H9 (cell line): ENCODE results near the gene ORC1. TPM values are rescaled to one million over a fixed set of nuclear protein-coding genes. Genes with fewer than 3 reads are reported as not detected.

Experiments
- DNase-seq: peaks from one replicate; pipeline ENCODE4 v3.0.0-alpha.2; 2017
- H2AFZ ChIP-seq: one replicate; pipeline ENCODE4 v1.6.1; 2013; ENCODE audit warnings: mild to moderate bottlenecking, low read length, control low read depth, moderate library complexity
- H2AK5ac ChIP-seq: 2 replicates; pipeline ENCODE4 v1.6.1; 2013; ENCODE audit warnings: low read length, control low read depth, mixed read lengths; ENCODE audit not compliant: insufficient read length
- H2BK120ac ChIP-seq: one replicate; pipeline ENCODE4 v1.6.1; 2013; ENCODE audit warnings: low read depth, mild to moderate bottlenecking, low read length, control low read depth, inconsistent platforms; ENCODE audit not compliant: poor library complexity, severe bottlenecking
- H2BK12ac ChIP-seq: 2 replicates; pipeline ENCODE4 v1.6.1; 2013; ENCODE audit warnings: low read length, control low read depth, mixed read lengths, low read depth; ENCODE audit not compliant: insufficient read length
- H2BK15ac ChIP-seq: 2 replicates; pipeline ENCODE4 v1.6.1; 2013; ENCODE audit warnings: low read depth, low read length, control low read depth
- H2BK20ac ChIP-seq: one replicate; pipeline ENCODE4 v1.6.1; 2013; ENCODE audit warnings: low read depth, mild to moderate bottlenecking, low read length, control low read depth, inconsistent platforms; ENCODE audit not compliant: poor library complexity, severe bottlenecking
- H2BK5ac ChIP-seq: 2 replicates; pipeline ENCODE4 v1.6.1; 2013; ENCODE audit warnings: low read length, control low read depth, mixed read lengths; ENCODE audit not compliant: insufficient read length
- H3K14ac ChIP-seq: 2 replicates; pipeline ENCODE4 v1.6.1; 2013; ENCODE audit warnings: low read length, control low read depth; ENCODE audit not compliant: insufficient read depth
- H3K18ac ChIP-seq: 2 replicates; pipeline ENCODE4 v1.6.1; 2013; ENCODE audit warnings: low read depth, mild to moderate bottlenecking, mixed read lengths, low read length, control low read depth; ENCODE audit not compliant: insufficient read length
- H3K23ac ChIP-seq: 2 replicates; pipeline ENCODE4 v1.6.1; 2013; ENCODE audit warnings: low read length, control low read depth, mixed read lengths, low read depth; ENCODE audit not compliant: insufficient read length
- H3K23me2 ChIP-seq: 2 replicates; pipeline ENCODE4 v1.6.1; 2013; ENCODE audit warnings: low read depth, mild to moderate bottlenecking, mixed read lengths, low read length, control low read depth; ENCODE audit not compliant: insufficient read length, poor library complexity, severe bottlenecking
- H3K27ac ChIP-seq: 2 replicates; pipeline ENCODE4 v1.5.1; 2013; ENCODE audit warnings: low read length, control low read depth, mixed read lengths, low read depth; ENCODE audit not compliant: insufficient read length
- H3K27me3 ChIP-seq: 2 replicates; pipeline ENCODE4 v1.6.1; 2013; ENCODE audit warnings: low read length, control low read depth, inconsistent platforms; ENCODE audit not compliant: insufficient read depth
- H3K4ac ChIP-seq: 2 replicates; pipeline ENCODE4 v1.6.1; 2013; ENCODE audit warnings: low read depth, mild to moderate bottlenecking, control low read depth, inconsistent platforms, low read length, moderate library complexity
- H3K4me1 ChIP-seq: 2 replicates; pipeline ENCODE4 v1.6.1; 2013; ENCODE audit warnings: low read length, control low read depth, inconsistent platforms; ENCODE audit not compliant: insufficient read depth
- H3K4me2 ChIP-seq: 2 replicates; pipeline ENCODE4 v1.6.1; 2013; ENCODE audit warnings: low read length, control low read depth, mixed read lengths; ENCODE audit not compliant: insufficient read length, insufficient read depth
- H3K56ac ChIP-seq: 2 replicates; pipeline ENCODE4 v1.6.1; 2013; ENCODE audit warnings: low read depth, mild to moderate bottlenecking, mixed read lengths, low read length, control low read depth; ENCODE audit not compliant: insufficient read length
- H3K79me1 ChIP-seq: 2 replicates; pipeline ENCODE4 v1.6.1; 2013; ENCODE audit warnings: low read depth, mild to moderate bottlenecking, moderate library complexity, low read length, control low read depth, inconsistent platforms; ENCODE audit not compliant: insufficient read depth, poor library complexity, severe bottlenecking
- H3K79me2 ChIP-seq: 2 replicates; pipeline ENCODE4 v1.6.1; 2013; ENCODE audit warnings: low read length, control low read depth, inconsistent platforms; ENCODE audit not compliant: insufficient read depth
- H3K9ac ChIP-seq: 2 replicates; pipeline ENCODE4 v1.6.1; 2013; ENCODE audit warnings: low read length, control low read depth, mixed read lengths; ENCODE audit not compliant: insufficient read length; ENCODE audit errors: extremely low read depth
- H3K9me3 ChIP-seq: one replicate; pipeline ENCODE4 v1.6.1; 2013; ENCODE audit warnings: low read depth, low read length, inconsistent platforms; ENCODE audit not compliant: control insufficient read depth
- H3T11ph ChIP-seq: one replicate; pipeline ENCODE4 v1.6.1; 2013; ENCODE audit warnings: mild to moderate bottlenecking, low read length, control low read depth, inconsistent platforms
- H4K20me1 ChIP-seq: one replicate; pipeline ENCODE4 v1.6.1; 2013; ENCODE audit not compliant: control insufficient read depth, insufficient read length, insufficient read depth
- H4K5ac ChIP-seq: 2 replicates; pipeline ENCODE4 v1.6.1; 2013; ENCODE audit warnings: low read depth, mild to moderate bottlenecking, mixed read lengths, low read length, control low read depth; ENCODE audit not compliant: insufficient read length
- H4K8ac ChIP-seq: replicated peaks from 2 replicates; pipeline ENCODE4 v1.6.1; 2013; ENCODE audit warnings: low read length, control low read depth, mixed read lengths, low read depth; ENCODE audit not compliant: insufficient read length
- H4K91ac ChIP-seq: 2 replicates; pipeline ENCODE4 v1.6.1; 2013; ENCODE audit warnings: low read depth, mild to moderate bottlenecking, moderate library complexity, mixed read lengths, low read length, control low read depth; ENCODE audit not compliant: insufficient read length
- H3K27ac Mint-ChIP-seq, 3 experiments: 2 replicates in 2 of 3; 3 replicates in 1 of 3; pipeline ENCODE4 v1.8.0; 2020 to 2021; ENCODE audit warnings: mixed read lengths in 3 of 3, mild to moderate bottlenecking in 1 of 3, moderate library complexity in 1 of 3
- H3K27me3 Mint-ChIP-seq: 2 replicates; pipeline ENCODE4 v1.8.0; 2021; ENCODE audit warnings: low read depth, mild to moderate bottlenecking, moderate library complexity, mixed read lengths
- H3K36me3 Mint-ChIP-seq, 3 experiments: 2 replicates in 2 of 3; 3 replicates in 1 of 3; pipeline ENCODE4 v1.8.0; 2020 to 2021; ENCODE audit warnings: low read depth in 3 of 3, mixed read lengths in 3 of 3; ENCODE audit not compliant: insufficient read depth in 1 of 3
- H3K4me1 Mint-ChIP-seq, 2 experiments: 2 replicates each; pipeline ENCODE4 v1.8.0; 2020; ENCODE audit warnings: mixed read lengths in 2 of 2
- H3K4me3 Mint-ChIP-seq, 2 experiments: 2 replicates in 1 of 2; 3 replicates in 1 of 2; pipeline ENCODE4 v1.8.0; 2020 to 2021; ENCODE audit warnings: mild to moderate bottlenecking in 2 of 2, mixed read lengths in 2 of 2, moderate library complexity in 1 of 2
- H3K9me3 Mint-ChIP-seq, 2 experiments: 2 replicates in 1 of 2; 3 replicates in 1 of 2; pipeline ENCODE4 v1.8.0; 2020; ENCODE audit warnings: mild to moderate bottlenecking in 2 of 2, mixed read lengths in 2 of 2, moderate library complexity in 1 of 2
- WGBS: extraction: QIAGEN DNeasy Blood & Tissue Kit; methylation state at CpG from one replicate; pipeline ENCODE4 v1.1.7; 2013; ENCODE audit warnings: missing lambda C conversion rate, low lambda C conversion rate, mixed read lengths; ENCODE audit not compliant: insufficient read length; ENCODE audit errors: extremely low coverage; 5-methylcytosine and 5-hydroxymethylcytosine counted together
- total RNA-seq: library from RNA; stranded (reverse); gene quantifications from 2 replicates; pipeline ENCODE4 v1.2.1, GENCODE V29; 2021
- TF ChIP-seq, protein P1 (sequence below): fragments of 200-600 bp; sonication (generic); conservative IDR thresholded peaks from 3 replicates; pipeline ENCODE4 v1.8.0; 2021; ENCODE audit warnings: antibody characterized with exemption, mild to moderate bottlenecking

Gene ORC1
- total RNA-seq, 1 experiment from 2014 or later: 46.4 TPM

DNA sequence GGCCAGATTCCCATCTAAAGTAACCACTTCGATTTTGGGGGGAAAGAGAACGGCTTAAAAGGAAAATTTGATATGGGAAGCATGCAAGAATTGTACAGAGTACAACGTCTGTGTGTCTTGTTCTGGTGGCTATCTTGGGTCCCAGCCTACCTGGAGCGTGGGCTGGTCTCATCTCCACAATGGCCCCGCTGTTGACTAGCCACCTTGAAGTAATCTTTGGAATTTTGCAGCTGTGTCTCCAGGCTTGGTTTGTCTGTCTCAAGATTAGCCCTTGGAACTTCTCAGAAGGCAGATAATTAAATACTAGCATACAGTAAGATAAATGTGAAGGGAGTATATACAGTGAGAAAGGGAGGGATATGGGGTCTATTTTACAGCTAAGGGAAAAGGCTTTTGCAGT lies 37.0 kb downstream of the ORC1 start:
- Histone ChIP-seq H3K23me2 (peaks cover 5% of the 10 kb centered on the region), H3K9ac (no peak overlapping the region), H3K14ac (no peak overlapping the region), H2BK15ac (no peak overlapping the region), H4K8ac (no peak overlapping the region), H3K23ac (no peak overlapping the region), H3K56ac (no peak overlapping the region), H3K4me1 (no peaks in the 10 kb centered on the region), H2AFZ (no peak overlapping the region), H3K4ac (no peak overlapping the region), H3K79me1 (no peaks in the 10 kb centered on the region), H4K5ac (no peak overlapping the region), H2AK5ac (no peak overlapping the region), H3T11ph (no peak overlapping the region), H3K27ac (no peak overlapping the region), H3K9me3 (no peaks in the 10 kb centered on the region), H3K18ac (no peak overlapping the region), H3K79me2 (no peaks in the 10 kb centered on the region), H2BK12ac (no peak overlapping the region), H2BK120ac (no peak overlapping the region), H2BK5ac (no peak overlapping the region), H2BK20ac (no peak overlapping the region), H3K27me3 (no peaks in the 10 kb centered on the region), H4K91ac (no peak overlapping the region), H3K4me2 (no peak overlapping the region), H4K20me1 (no peaks in the 10 kb centered on the region)
- no peaks in the 10 kb centered on the region for H3K9me3 Mint-ChIP-seq
- H3K4me1 Mint-ChIP-seq: peaks cover 28 to 29% of the 10 kb centered on the region in 2 experiments
- WGBS: no CpG with 5 or more reads among the region's 5 CpGs
- no peaks in the 10 kb centered on the region for H3K27me3 Mint-ChIP-seq
- TF ChIP-seq, protein P1, sequence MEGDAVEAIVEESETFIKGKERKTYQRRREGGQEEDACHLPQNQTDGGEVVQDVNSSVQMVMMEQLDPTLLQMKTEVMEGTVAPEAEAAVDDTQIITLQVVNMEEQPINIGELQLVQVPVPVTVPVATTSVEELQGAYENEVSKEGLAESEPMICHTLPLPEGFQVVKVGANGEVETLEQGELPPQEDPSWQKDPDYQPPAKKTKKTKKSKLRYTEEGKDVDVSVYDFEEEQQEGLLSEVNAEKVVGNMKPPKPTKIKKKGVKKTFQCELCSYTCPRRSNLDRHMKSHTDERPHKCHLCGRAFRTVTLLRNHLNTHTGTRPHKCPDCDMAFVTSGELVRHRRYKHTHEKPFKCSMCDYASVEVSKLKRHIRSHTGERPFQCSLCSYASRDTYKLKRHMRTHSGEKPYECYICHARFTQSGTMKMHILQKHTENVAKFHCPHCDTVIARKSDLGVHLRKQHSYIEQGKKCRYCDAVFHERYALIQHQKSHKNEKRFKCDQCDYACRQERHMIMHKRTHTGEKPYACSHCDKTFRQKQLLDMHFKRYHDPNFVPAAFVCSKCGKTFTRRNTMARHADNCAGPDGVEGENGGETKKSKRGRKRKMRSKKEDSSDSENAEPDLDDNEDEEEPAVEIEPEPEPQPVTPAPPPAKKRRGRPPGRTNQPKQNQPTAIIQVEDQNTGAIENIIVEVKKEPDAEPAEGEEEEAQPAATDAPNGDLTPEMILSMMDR: no peak
- no peak overlapping the region; a peak in 1 of 7 replicates for H3K27ac Mint-ChIP-seq
- no peak for DNase-seq
- peak overlapping the region; percentile 89 to 91; a peak in 4 of 5 replicates for H3K4me3 Mint-ChIP-seq
- H3K36me3 Mint-ChIP-seq: peaks cover 1 to 28% (median 13%) of the 10 kb centered on the region in 3 experiments
